HG02884 (cell line): ENCODE results near the gene ZCCHC4.
A peak's percentile ranks its signal among the peaks of the same experiment; 100 is the strongest.
"Not testable (repeated sequence)": the region's sequence is repeated elsewhere in the genome, so short reads cannot be mapped to it uniquely, and the experiment has no call there.

ENCODE experiments used
- ATAC-seq: cut with Tn5 transposase; IDR thresholded peaks from one replicate; pipeline ENCODE4 v1.9.1; 2021; ENCODE audit warnings: mild to moderate bottlenecking, moderate library complexity; ENCODE audit not compliant: unreplicated experiment

ZCCHC4 gene

GRCh38 chr4:25320773-25321172 is 8.2 kb downstream of the ZCCHC4 start:
- ATAC-seq: peak; percentile 53

- peak; percentile 60 for ATAC-seq
Observed at GRCh38 chr4:25321703-25322102, 9.1 kb downstream of the ZCCHC4 start.

- ATAC-seq: not testable (repeated sequence)
Observed at GRCh38 chr4:25328463-25328862, 15.9 kb downstream of the ZCCHC4 start.

- ATAC-seq: no peak
Observed at GRCh38 chr4:25330335-25330734, 17.8 kb downstream of the ZCCHC4 start.

- peak; percentile 77 for ATAC-seq
Observed at GRCh38 chr4:25330905-25331808, 18.6 kb downstream of the ZCCHC4 start.

GRCh38 chr4:25343671-25344070 is 31.1 kb downstream of the ZCCHC4 start:
- no peak for ATAC-seq

GRCh38 chr4:25345744-25346143 is 33.2 kb downstream of the ZCCHC4 start:
- no peak for ATAC-seq

- ATAC-seq: peak; percentile 54
Observed at GRCh38 chr4:25346913-25347312, 34.3 kb downstream of the ZCCHC4 start.

GRCh38 chr4:25347473-25347872 is 34.9 kb downstream of the ZCCHC4 start:
- no peak for ATAC-seq

GRCh38 chr4:25347971-25348370 is 35.4 kb downstream of the ZCCHC4 start:
- ATAC-seq: no peak

- no peak for ATAC-seq
Observed at GRCh38 chr4:25350561-25350960, 38.0 kb downstream of the ZCCHC4 start.

GRCh38 chr4:25351777-25352416 is 39.3 kb downstream of the ZCCHC4 start:
- no peak for ATAC-seq

GRCh38 chr4:25356068-25356467 is 43.5 kb downstream of the ZCCHC4 start:
- ATAC-seq: no peak

- ATAC-seq: no peak
Observed at GRCh38 chr4:25358515-25359275, 46.1 kb downstream of the ZCCHC4 start.

- ATAC-seq: no peak
Observed at GRCh38 chr4:25361253-25361652, 48.7 kb downstream of the ZCCHC4 start.

- ATAC-seq: no peak
Observed at GRCh38 chr4:25367004-25367621, 54.5 kb downstream of the ZCCHC4 start.

- ATAC-seq: no peak
Observed at GRCh38 chr4:25367877-25368276, 55.3 kb downstream of the ZCCHC4 start.

- ATAC-seq: no peak
Observed at GRCh38 chr4:25368315-25368714, 55.7 kb downstream of the ZCCHC4 start.

- no peak for ATAC-seq
Observed at GRCh38 chr4:25370242-25370641, 57.7 kb downstream of the ZCCHC4 start.

- ATAC-seq: not testable (repeated sequence)
Observed at GRCh38 chr4:25372549-25372948, 60.0 kb downstream of the ZCCHC4 start.
